Subcutaneous adipose tissue (tissue), 4 donors: Measurements from ENCODE around the gene TMEM250. TPM values are rescaled to one million over a fixed set of nuclear protein-coding genes. Genes with fewer than 3 reads are reported as not detected.

ENCODE experiments used
- CTCF ChIP-seq: fragments of 450-650 bp; IDR thresholded peaks from one replicate; pipeline ENCODE4 v1.5.1; 2016; ENCODE audit warnings: low read depth, mild to moderate bottlenecking, control low read depth, antibody characterized with exemption, moderate library complexity
- total RNA-seq, 4 donors: library from RNA; depleted of rRNA; stranded (reverse); fragments of >200 nt; gene quantifications; one replicate each; pipeline ENCODE4 v1.1.0, GENCODE V29; 2016

The TMEM250 gene
- total RNA-seq, 4 donors from 2014 or later = 11.3 to 47.8 (median 19.6) TPM

DNA sequence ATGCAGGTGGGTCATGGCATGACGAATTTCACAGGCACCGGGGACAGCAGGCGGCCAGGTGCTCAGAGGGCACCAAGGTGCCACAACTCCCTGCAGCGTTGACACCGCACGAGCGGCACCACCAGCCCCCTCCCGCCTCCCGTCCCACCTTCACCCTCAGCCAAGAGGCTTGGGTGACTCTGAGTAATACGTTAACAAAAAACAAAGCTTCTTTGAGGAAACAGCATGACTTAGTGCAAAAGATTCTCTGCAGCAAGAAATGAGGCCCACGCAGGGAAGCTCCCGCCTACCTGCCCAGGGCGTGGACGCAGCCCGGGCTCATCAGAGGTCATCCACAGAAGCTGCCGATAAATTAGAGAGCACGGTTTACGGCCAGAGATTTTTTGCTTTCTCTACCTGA, 4.1 kb downstream of the TMEM250 start:
- no peak for TF ChIP-seq CTCF

DNA sequence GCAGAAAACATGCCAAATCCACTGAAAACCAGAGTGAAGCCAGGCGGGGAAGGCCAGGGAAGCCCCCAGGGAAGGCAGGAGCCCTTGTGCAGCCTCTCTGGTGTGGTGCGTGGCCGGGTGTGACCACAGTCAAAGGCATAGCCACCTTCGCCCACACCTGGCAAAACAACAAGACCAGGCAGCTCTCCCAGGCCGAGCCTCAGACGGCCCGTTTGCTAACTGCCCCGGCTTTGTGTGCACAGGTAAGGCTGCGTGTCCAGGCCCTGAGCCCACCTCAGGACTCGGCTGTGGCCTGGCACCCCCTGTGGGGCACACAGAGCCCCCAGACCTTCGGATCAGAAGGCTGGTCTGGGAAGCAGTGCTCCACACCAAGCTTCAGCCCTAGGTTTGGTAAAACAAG, 6.1 kb downstream of the TMEM250 start:
- TF ChIP-seq CTCF = no peak

DNA sequence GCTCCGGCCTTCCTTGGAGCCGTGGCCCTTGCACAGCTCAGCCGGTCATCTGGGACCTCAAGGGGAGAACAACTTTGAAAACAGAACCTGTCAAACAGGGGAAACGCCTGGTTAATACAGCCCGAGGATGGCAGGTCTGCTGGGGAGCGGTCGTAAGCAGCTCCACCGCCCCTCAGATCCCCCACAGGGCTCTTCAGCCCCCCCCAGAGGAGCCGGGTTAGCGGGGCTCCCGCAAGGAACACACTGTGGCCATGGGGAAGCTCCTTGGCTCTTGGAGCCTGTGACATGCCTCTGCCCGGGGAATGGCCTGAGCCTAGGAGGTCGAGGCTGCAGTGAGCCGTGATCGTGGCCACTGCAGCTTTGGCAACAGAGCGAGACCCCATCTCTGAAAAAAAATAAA, 6.8 kb downstream of the TMEM250 start:
- TF ChIP-seq CTCF = no peak

DNA sequence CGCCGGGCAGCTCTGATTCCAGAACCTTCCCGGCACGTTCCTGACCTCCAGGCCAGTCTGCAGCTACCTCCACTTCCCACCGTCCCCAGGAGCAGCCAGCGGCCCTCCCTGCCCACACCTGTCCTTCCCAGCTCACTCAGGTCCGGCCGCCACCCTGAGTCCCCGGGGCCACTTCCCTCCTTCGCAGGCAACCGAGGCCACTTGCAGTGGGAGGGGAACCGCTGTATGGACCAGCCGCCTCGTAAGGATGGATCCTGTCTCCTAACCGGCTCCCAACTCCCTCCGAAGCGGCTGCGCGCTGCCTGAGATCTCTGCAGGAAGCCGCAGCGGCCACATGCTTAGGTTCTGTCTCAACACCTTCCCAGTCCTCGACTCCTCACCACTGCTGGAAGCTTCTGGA, 7.5 kb downstream of the TMEM250 start:
- TF ChIP-seq CTCF = no peak

GRCh38 chr9:136110082-136111061, 8.3 kb downstream of the TMEM250 start:
- TF ChIP-seq CTCF = no peak

DNA sequence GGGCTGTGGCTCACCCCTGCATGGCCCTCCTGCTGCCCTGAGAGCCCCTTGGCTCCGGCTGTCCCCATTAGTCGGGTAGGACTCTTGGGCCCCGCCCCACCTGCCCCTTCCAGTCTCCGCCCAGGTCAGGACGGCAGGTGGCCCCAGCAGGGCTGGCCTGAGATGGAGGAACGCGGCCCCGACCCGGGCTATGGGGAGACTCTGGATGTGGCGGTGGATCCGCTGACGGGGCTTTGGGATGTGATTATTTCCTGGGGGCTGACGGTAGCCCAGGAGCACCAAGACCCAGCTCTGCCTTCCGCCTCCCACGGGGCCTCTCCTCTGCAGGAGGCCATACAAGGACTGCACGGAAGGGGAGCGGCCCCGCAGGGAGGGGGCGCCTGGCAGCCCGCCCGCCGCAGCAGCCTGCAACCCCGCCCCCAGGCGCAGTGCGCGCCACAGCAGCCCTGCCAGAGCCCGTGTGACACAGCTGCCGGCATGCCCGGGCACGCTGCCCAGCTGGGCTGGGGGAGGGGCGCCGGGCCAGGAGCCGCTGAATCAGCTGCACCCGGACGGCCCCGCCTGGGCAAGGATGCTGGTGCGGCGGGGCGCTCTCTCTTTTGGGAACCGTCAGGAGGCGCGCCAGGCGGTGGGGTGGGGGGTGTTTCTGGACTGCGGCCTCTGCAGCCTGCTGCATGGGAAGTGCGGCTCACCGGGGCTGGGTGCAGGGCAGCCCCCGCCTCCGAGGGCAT, 9.2 kb downstream of the TMEM250 start:
- no peak for TF ChIP-seq CTCF

DNA sequence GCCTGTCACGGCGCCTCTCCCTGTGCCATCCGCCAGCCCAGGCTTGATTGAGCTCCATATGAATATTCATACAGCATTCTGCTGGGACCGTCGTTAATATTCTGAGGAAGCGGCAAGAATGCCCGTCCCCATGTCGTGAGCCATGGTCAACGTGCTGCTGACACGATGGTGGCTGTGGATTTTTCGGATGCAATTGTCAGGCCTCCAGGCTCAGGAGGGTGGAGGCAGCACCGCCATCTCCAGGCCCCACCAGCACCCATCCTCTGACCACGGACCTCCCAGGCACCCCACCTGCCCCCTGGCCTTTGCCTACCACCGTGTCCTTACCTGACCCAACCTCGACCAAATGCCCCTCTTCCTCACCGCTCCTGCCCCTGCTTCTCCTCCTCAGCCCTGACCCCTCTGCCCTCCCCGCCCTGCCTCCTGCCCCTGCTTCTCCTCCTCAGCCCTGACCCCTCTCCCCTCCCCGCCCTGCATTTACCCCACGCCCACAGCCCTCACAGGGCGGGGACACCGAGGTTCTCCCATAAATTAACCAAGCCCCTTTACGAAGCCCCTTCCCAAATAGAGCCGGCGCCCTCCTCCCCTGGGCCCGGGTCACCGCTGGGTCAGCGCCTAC, 9.9 kb downstream of the TMEM250 start:
- TF ChIP-seq CTCF = no peak
